ENCODE measurements around the gene ANKS3.

GRCh38 chr16:4724661-4725270, 9.3 kb downstream of the ANKS3 start:
- TF ChIP-seq, protein P1, sequence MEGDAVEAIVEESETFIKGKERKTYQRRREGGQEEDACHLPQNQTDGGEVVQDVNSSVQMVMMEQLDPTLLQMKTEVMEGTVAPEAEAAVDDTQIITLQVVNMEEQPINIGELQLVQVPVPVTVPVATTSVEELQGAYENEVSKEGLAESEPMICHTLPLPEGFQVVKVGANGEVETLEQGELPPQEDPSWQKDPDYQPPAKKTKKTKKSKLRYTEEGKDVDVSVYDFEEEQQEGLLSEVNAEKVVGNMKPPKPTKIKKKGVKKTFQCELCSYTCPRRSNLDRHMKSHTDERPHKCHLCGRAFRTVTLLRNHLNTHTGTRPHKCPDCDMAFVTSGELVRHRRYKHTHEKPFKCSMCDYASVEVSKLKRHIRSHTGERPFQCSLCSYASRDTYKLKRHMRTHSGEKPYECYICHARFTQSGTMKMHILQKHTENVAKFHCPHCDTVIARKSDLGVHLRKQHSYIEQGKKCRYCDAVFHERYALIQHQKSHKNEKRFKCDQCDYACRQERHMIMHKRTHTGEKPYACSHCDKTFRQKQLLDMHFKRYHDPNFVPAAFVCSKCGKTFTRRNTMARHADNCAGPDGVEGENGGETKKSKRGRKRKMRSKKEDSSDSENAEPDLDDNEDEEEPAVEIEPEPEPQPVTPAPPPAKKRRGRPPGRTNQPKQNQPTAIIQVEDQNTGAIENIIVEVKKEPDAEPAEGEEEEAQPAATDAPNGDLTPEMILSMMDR (conservative IDR thresholded peaks at IDR 0.05; ENCODE audit: low read length): no peak
- no peak for TF ChIP-seq EZH2phosphoT487 (IDR thresholded peaks at IDR 0.05; ENCODE audit: borderline replicate concordance, low read depth, low read length)
